ENCODE results near the gene CDH13.

The CDH13 gene

GRCh38 chr16:83838151-83838550 lies 1211.4 kb downstream of the CDH13 start:
- Histone ChIP-seq H3K27ac (ENCODE audit: low read depth, low read length) (no peak overlapping the region), H3K4me3 (ENCODE audit: low read depth in 1 of 2, low read length in 2 of 2) (no peak overlapping the region)

GRCh38 chr16:83839561-83839960 lies 1212.8 kb downstream of the CDH13 start:
- H3K4me3 ChIP-seq (ENCODE audit: low read depth in 1 of 2, low read length in 2 of 2), result no peak overlapping the region
- no peak overlapping the region for H3K9ac ChIP-seq (ENCODE audit: low read length)
- no peak overlapping the region for H3K27ac ChIP-seq (ENCODE audit: low read depth, low read length)
- H3K4me1 ChIP-seq (ENCODE audit: insufficient read depth, low read length), result peaks cover 6% of the 10 kb centered on the region
- H3K27me3 ChIP-seq (ENCODE audit: control insufficient read depth in 1 of 2, insufficient read depth in 2 of 2, low read length in 2 of 2), result no peaks in the 10 kb centered on the region
- H3K9me3 ChIP-seq (ENCODE audit: low read length), result no peaks in the 10 kb centered on the region
- H3K36me3 ChIP-seq (ENCODE audit: insufficient read depth, low read length), result no peaks in the 10 kb centered on the region

More at GRCh38 chr16:83838151-83838550, 1211.4 kb downstream of the CDH13 start:
- Histone ChIP-seq H3K36me3 (ENCODE audit: insufficient read depth, low read length) (no peaks in the 10 kb centered on the region), H3K27me3 (ENCODE audit: control insufficient read depth in 1 of 2, insufficient read depth in 2 of 2, low read length in 2 of 2) (no peaks in the 10 kb centered on the region), H3K9me3 (ENCODE audit: low read length) (no peaks in the 10 kb centered on the region), H3K4me1 (ENCODE audit: insufficient read depth, low read length) (peaks cover 6% of the 10 kb centered on the region), H3K9ac (ENCODE audit: low read length) (no peak overlapping the region)

- Histone ChIP-seq H3K36me3 (ENCODE audit: insufficient read depth, low read length) (no peaks in the 10 kb centered on the region), H3K9me3 (ENCODE audit: low read length) (no peaks in the 10 kb centered on the region), H3K27me3 (ENCODE audit: control insufficient read depth in 1 of 2, insufficient read depth in 2 of 2, low read length in 2 of 2) (no peaks in the 10 kb centered on the region), H3K4me1 (ENCODE audit: insufficient read depth, low read length) (peaks cover 6% of the 10 kb centered on the region), H3K4me3 (ENCODE audit: low read depth in 1 of 2, low read length in 2 of 2) (no peak overlapping the region), H3K27ac (ENCODE audit: low read depth, low read length) (no peak overlapping the region), H3K9ac (ENCODE audit: low read length) (no peak overlapping the region)
Observed at GRCh38 chr16:83840060-83840617, 1213.4 kb downstream of the CDH13 start.

- Histone ChIP-seq H3K27ac (ENCODE audit: low read depth, low read length) (no peak overlapping the region), H3K36me3 (ENCODE audit: insufficient read depth, low read length) (no peaks in the 10 kb centered on the region), H3K4me3 (ENCODE audit: low read depth in 1 of 2, low read length in 2 of 2) (no peak overlapping the region), H3K9me3 (ENCODE audit: low read length) (no peaks in the 10 kb centered on the region), H3K4me1 (ENCODE audit: insufficient read depth, low read length) (no peaks in the 10 kb centered on the region), H3K27me3 (ENCODE audit: control insufficient read depth in 1 of 2, insufficient read depth in 2 of 2, low read length in 2 of 2) (no peaks in the 10 kb centered on the region), H3K9ac (ENCODE audit: low read length) (no peak overlapping the region)
Observed at GRCh38 chr16:83842291-83842690, 1215.5 kb downstream of the CDH13 start.

- Histone ChIP-seq H3K27ac (ENCODE audit: low read depth, low read length) (no peak overlapping the region), H3K36me3 (ENCODE audit: insufficient read depth, low read length) (no peaks in the 10 kb centered on the region), H3K4me1 (ENCODE audit: insufficient read depth, low read length) (no peaks in the 10 kb centered on the region), H3K9me3 (ENCODE audit: low read length) (no peaks in the 10 kb centered on the region), H3K9ac (ENCODE audit: low read length) (no peak overlapping the region), H3K27me3 (ENCODE audit: control insufficient read depth in 1 of 2, insufficient read depth in 2 of 2, low read length in 2 of 2) (no peaks in the 10 kb centered on the region), H3K4me3 (ENCODE audit: low read depth in 1 of 2, low read length in 2 of 2) (no peak overlapping the region)
Observed at GRCh38 chr16:83842756-83843507, 1216.2 kb downstream of the CDH13 start.

GRCh38 chr16:83843657-83844056 lies 1216.9 kb downstream of the CDH13 start:
- no peaks in the 10 kb centered on the region for H3K36me3 ChIP-seq (ENCODE audit: insufficient read depth, low read length)
- no peaks in the 10 kb centered on the region for H3K9me3 ChIP-seq (ENCODE audit: low read length)
- no peak overlapping the region for H3K4me3 ChIP-seq (ENCODE audit: low read depth in 1 of 2, low read length in 2 of 2)
- no peaks in the 10 kb centered on the region for H3K4me1 ChIP-seq (ENCODE audit: insufficient read depth, low read length)
- H3K9ac ChIP-seq (ENCODE audit: low read length), result no peak overlapping the region
- no peak overlapping the region for H3K27ac ChIP-seq (ENCODE audit: low read depth, low read length)
- no peaks in the 10 kb centered on the region for H3K27me3 ChIP-seq (ENCODE audit: control insufficient read depth in 1 of 2, insufficient read depth in 2 of 2, low read length in 2 of 2)

- H3K27ac ChIP-seq (ENCODE audit: low read depth, low read length), result no peak overlapping the region
- H3K27me3 ChIP-seq (ENCODE audit: control insufficient read depth in 1 of 2, insufficient read depth in 2 of 2, low read length in 2 of 2), result no peaks in the 10 kb centered on the region
- H3K36me3 ChIP-seq (ENCODE audit: insufficient read depth, low read length), result no peaks in the 10 kb centered on the region
- no peaks in the 10 kb centered on the region for H3K4me1 ChIP-seq (ENCODE audit: insufficient read depth, low read length)
- H3K4me3 ChIP-seq (ENCODE audit: low read depth in 1 of 2, low read length in 2 of 2), result no peak overlapping the region
- no peak overlapping the region for H3K9ac ChIP-seq (ENCODE audit: low read length)
- no peaks in the 10 kb centered on the region for H3K9me3 ChIP-seq (ENCODE audit: low read length)
Observed at GRCh38 chr16:83845263-83845662, 1218.5 kb downstream of the CDH13 start.

GRCh38 chr16:83847371-83848225 lies 1220.8 kb downstream of the CDH13 start:
- no peak overlapping the region for H3K9ac ChIP-seq (ENCODE audit: low read length)
- no peaks in the 10 kb centered on the region for H3K4me1 ChIP-seq (ENCODE audit: insufficient read depth, low read length)
- no peaks in the 10 kb centered on the region for H3K27me3 ChIP-seq (ENCODE audit: control insufficient read depth in 1 of 2, insufficient read depth in 2 of 2, low read length in 2 of 2)
- H3K9me3 ChIP-seq (ENCODE audit: low read length), result no peaks in the 10 kb centered on the region
- H3K27ac ChIP-seq (ENCODE audit: low read depth, low read length), result no peak overlapping the region
- H3K4me3 ChIP-seq (ENCODE audit: low read depth in 1 of 2, low read length in 2 of 2), result no peak overlapping the region
- no peaks in the 10 kb centered on the region for H3K36me3 ChIP-seq (ENCODE audit: insufficient read depth, low read length)

GRCh38 chr16:83849421-83849820 lies 1222.7 kb downstream of the CDH13 start:
- Histone ChIP-seq H3K4me3 (ENCODE audit: low read depth in 1 of 2, low read length in 2 of 2) (no peak overlapping the region), H3K27me3 (ENCODE audit: control insufficient read depth in 1 of 2, insufficient read depth in 2 of 2, low read length in 2 of 2) (no peaks in the 10 kb centered on the region), H3K36me3 (ENCODE audit: insufficient read depth, low read length) (no peaks in the 10 kb centered on the region), H3K9ac (ENCODE audit: low read length) (no peak overlapping the region), H3K4me1 (ENCODE audit: insufficient read depth, low read length) (no peaks in the 10 kb centered on the region), H3K9me3 (ENCODE audit: low read length) (no peaks in the 10 kb centered on the region), H3K27ac (ENCODE audit: low read depth, low read length) (no peak overlapping the region)

Measured in muscle layer of colon (tissue), 2 donors.